GM19238 (cell line): ENCODE measurements around the gene CDT1.
A peak's percentile ranks its signal among the peaks of the same experiment; 100 is the strongest.

Source experiments
- DNase-seq: peaks from one replicate; pipeline ENCODE4 v3.0.0; 2011; ENCODE audit warnings: low spot score; ENCODE audit not compliant: insufficient read length

CDT1 gene

GRCh38 chr16:88803264-88803987, at the start of gene CDT1:
CDT1 (plus strand) TSS chr16:88803789; CDS start chr16:88803832, 43 bp downstream.
- peak; percentile 99 for DNase-seq

GRCh38 chr16:88754109-88754911, 49.3 kb upstream of the CDT1 start:
- DNase-seq, result no peak

GRCh38 chr16:88754912-88755744, 48.5 kb upstream of the CDT1 start:
- DNase-seq, result no peak

- no peak for DNase-seq
These were observed 47.7 kb upstream of the CDT1 start for GRCh38 chr16:88755745-88756443.

- DNase-seq, result no peak
These were observed 45.2 kb upstream of the CDT1 start for GRCh38 chr16:88758227-88758943.

GRCh38 chr16:88758944-88759244, 44.7 kb upstream of the CDT1 start:
- no peak for DNase-seq

- DNase-seq, result no peak
These were observed 44.2 kb upstream of the CDT1 start for GRCh38 chr16:88759245-88759975.

GRCh38 chr16:88759976-88760350, 43.6 kb upstream of the CDT1 start:
- no peak for DNase-seq

GRCh38 chr16:88760424-88761142, 43.0 kb upstream of the CDT1 start:
- no peak for DNase-seq

- no peak for DNase-seq
These were observed 42.5 kb upstream of the CDT1 start for GRCh38 chr16:88761143-88761534.

- DNase-seq, result no peak
These were observed 41.8 kb upstream of the CDT1 start for GRCh38 chr16:88761830-88762229.

- no peak for DNase-seq
These were observed 41.2 kb upstream of the CDT1 start for GRCh38 chr16:88762258-88762870.

GRCh38 chr16:88762941-88763340, 40.6 kb upstream of the CDT1 start:
- no peak for DNase-seq

GRCh38 chr16:88763502-88764053, 40.0 kb upstream of the CDT1 start:
- no peak for DNase-seq

GRCh38 chr16:88764080-88764479, 39.5 kb upstream of the CDT1 start:
- DNase-seq, result no peak

GRCh38 chr16:88764913-88765349, 38.7 kb upstream of the CDT1 start:
- no peak for DNase-seq

- no peak for DNase-seq
These were observed 36.6 kb upstream of the CDT1 start for GRCh38 chr16:88766975-88767374.

GRCh38 chr16:88767546-88768070, 36.0 kb upstream of the CDT1 start:
- DNase-seq, result no peak
